Muscle of arm (tissue), 12 donors: Measurements from ENCODE around the gene KRTAP17-1. TPM values are rescaled to one million over a fixed set of nuclear protein-coding genes. Genes with fewer than 3 reads are reported as not detected.

ENCODE experiments used
- polyA plus RNA-seq, 12 donors: library from polyadenylated mRNA; unstranded; fragments of 120-200 nt; gene quantifications; one replicate each; pipeline ENCODE4 v1.2.1, GENCODE V29; 2013; ENCODE audit not compliant: insufficient read length in 12 of 12

KRTAP17-1 gene
- polyA plus RNA-seq, 12 donors: not detected

Other genes starting within 250 kb of the KRTAP17-1 start
- gene KRTAP2-4, start 249.8 kb downstream of the KRTAP17-1 start, polyA plus RNA-seq: not detected
- not detected for gene KRTAP4-7, start 231.6 kb downstream of the KRTAP17-1 start, polyA plus RNA-seq
- gene KRTAP4-8, start 217.6 kb downstream of the KRTAP17-1 start, polyA plus RNA-seq: not detected
- not detected for gene KRTAP4-16, start 213.5 kb downstream of the KRTAP17-1 start, polyA plus RNA-seq
- gene KRTAP4-9, start 210.3 kb downstream of the KRTAP17-1 start, polyA plus RNA-seq: not detected
- not detected for gene KRTAP4-11, start 197.3 kb downstream of the KRTAP17-1 start, polyA plus RNA-seq
- gene KRTAP4-12, start 191.5 kb downstream of the KRTAP17-1 start, polyA plus RNA-seq: not detected
- not detected for gene KRTAP4-6, start 175.2 kb downstream of the KRTAP17-1 start, polyA plus RNA-seq
- gene KRTAP4-5, start 165.9 kb downstream of the KRTAP17-1 start, polyA plus RNA-seq: not detected
- gene KRTAP4-4, start 155.0 kb downstream of the KRTAP17-1 start, polyA plus RNA-seq: not detected
- gene KRTAP4-3, start 147.5 kb downstream of the KRTAP17-1 start, polyA plus RNA-seq: not detected
- gene KRTAP4-2, start 137.5 kb downstream of the KRTAP17-1 start, polyA plus RNA-seq: not detected
- gene KRTAP4-1, start 130.8 kb downstream of the KRTAP17-1 start, polyA plus RNA-seq: not detected
- gene KRTAP9-1, start 125.8 kb downstream of the KRTAP17-1 start, polyA plus RNA-seq: not detected
- not detected for gene KRTAP9-2, start 89.1 kb downstream of the KRTAP17-1 start, polyA plus RNA-seq
- gene KRTAP9-3, start 83.3 kb downstream of the KRTAP17-1 start, polyA plus RNA-seq: not detected
- not detected for gene KRTAP9-8, start 77.7 kb downstream of the KRTAP17-1 start, polyA plus RNA-seq
- gene KRTAP9-4, start 66.0 kb downstream of the KRTAP17-1 start, polyA plus RNA-seq: not detected
- not detected for gene KRTAP9-9, start 60.3 kb downstream of the KRTAP17-1 start, polyA plus RNA-seq
- gene KRTAP9-6, start 50.3 kb downstream of the KRTAP17-1 start, polyA plus RNA-seq: under 1 TPM in 7 of 12 donors, not detected in 5; 0.11 to 0.65 (median 0.24) TPM
- not detected for gene KRTAP9-7, start 40.0 kb downstream of the KRTAP17-1 start, polyA plus RNA-seq
- gene KRTAP29-1, start 12.9 kb downstream of the KRTAP17-1 start, polyA plus RNA-seq: not detected
- gene KRTAP16-1, start 6.4 kb downstream of the KRTAP17-1 start, polyA plus RNA-seq: not detected
- not detected for gene KRT33A, start 35.1 kb upstream of the KRTAP17-1 start, polyA plus RNA-seq
- gene KRT33B, start 54.1 kb upstream of the KRTAP17-1 start, polyA plus RNA-seq: under 1 TPM in 3 of 12 donors, not detected in 9; 0.13 to 0.15 (median 0.14) TPM
- under 1 TPM in 1 of 12 donors, not detected in 11; 0.33 TPM for gene KRT34, start 66.6 kb upstream of the KRTAP17-1 start, polyA plus RNA-seq
- gene KRT31, start 81.9 kb upstream of the KRTAP17-1 start, polyA plus RNA-seq: 1 to 10 TPM in 10 of 12 donors, not detected in 2; 3.5 to 6.3 (median 4.4) TPM
- gene KRT37, start 108.9 kb upstream of the KRTAP17-1 start, polyA plus RNA-seq: under 1 TPM in 1 of 12 donors, not detected in 11; 0.29 TPM
- not detected for gene KRT38, start 125.3 kb upstream of the KRTAP17-1 start, polyA plus RNA-seq
- under 1 TPM in 1 of 12 donors, not detected in 11; 0.55 TPM for gene KRT32, start 151.7 kb upstream of the KRTAP17-1 start, polyA plus RNA-seq
- under 1 TPM in 1 of 12 donors, not detected in 11; 0.11 TPM for gene KRT35, start 165.4 kb upstream of the KRTAP17-1 start, polyA plus RNA-seq
- gene KRT36, start 174.2 kb upstream of the KRTAP17-1 start, polyA plus RNA-seq: under 1 TPM in 1 of 12 donors, not detected in 11; 0.23 TPM
- gene KRT13, start 189.9 kb upstream of the KRTAP17-1 start, polyA plus RNA-seq: 100 to 1,000 TPM in 3 of 12 donors, 1 to 10 TPM in 2, under 1 TPM in 1, not detected in 6; 0.63 to 746 (median 70.1) TPM
- gene KRT15, start 203.2 kb upstream of the KRTAP17-1 start, polyA plus RNA-seq: 100 to 1,000 TPM in 1 of 12 donors, 10 to 100 TPM in 2, 1 to 10 TPM in 2, under 1 TPM in 2, not detected in 5; 0.13 to 365 (median 3.4) TPM
- 100 to 1,000 TPM in 1 of 12 donors, 10 to 100 TPM in 3, 1 to 10 TPM in 3, under 1 TPM in 4, not detected in 1; 0.34 to 178 (median 1.4) TPM for gene KRT19, start 212.6 kb upstream of the KRTAP17-1 start, polyA plus RNA-seq